GM19395 (cell line): ENCODE data around the gene RAB40B.

ENCODE experiments used
- ATAC-seq: cut with Tn5 transposase; IDR thresholded peaks from one replicate; pipeline ENCODE4 v1.9.1; 2021; ENCODE audit warnings: mild to moderate bottlenecking, moderate library complexity; ENCODE audit not compliant: unreplicated experiment

Gene RAB40B

GRCh38 chr17:82627405-82627804 lies 71.1 kb downstream of the RAB40B start:
- no peak for ATAC-seq

DNA sequence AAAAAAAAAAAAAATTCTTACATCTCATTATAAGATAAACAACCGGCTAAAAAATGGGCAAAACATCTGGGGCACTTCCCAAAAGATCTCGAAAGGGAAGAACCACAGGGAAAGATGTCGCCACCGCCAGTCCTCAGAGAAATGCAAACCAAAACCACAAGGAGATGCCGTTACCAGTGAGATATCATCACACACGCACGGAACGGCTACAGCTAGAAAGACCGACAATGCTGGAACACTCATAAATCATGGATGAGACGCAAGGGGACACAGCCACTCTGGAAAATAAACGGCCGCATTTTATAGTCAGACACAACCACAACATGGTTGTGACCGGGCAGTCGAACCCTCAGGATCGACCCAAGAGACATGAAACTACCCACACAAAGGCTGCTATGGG lies 74.8 kb downstream of the RAB40B start:
- ATAC-seq: no peak

DNA sequence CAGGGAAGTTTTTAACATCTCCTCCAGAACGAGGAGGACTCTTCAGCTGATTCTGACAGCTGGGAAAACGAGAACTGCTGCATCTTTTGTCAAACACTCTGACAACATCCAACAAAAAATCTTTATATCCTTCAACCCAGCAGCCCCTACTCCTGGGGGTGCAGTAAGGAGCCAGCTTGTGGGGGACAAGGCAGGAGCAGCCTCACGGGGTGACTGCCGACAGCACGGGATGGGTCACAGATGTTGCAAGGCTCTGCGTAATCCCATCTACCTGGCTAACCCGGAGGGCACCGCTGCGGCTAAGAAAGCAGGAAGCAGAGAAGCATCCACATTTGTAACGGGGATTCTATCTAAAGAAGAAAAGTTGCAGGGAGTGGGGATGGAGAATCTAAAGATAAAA lies 78.9 kb downstream of the RAB40B start:
- no peak for ATAC-seq

- ATAC-seq: no peak
Measured at GRCh38 chr17:82619211-82619610, 79.3 kb downstream of the RAB40B start.

DNA sequence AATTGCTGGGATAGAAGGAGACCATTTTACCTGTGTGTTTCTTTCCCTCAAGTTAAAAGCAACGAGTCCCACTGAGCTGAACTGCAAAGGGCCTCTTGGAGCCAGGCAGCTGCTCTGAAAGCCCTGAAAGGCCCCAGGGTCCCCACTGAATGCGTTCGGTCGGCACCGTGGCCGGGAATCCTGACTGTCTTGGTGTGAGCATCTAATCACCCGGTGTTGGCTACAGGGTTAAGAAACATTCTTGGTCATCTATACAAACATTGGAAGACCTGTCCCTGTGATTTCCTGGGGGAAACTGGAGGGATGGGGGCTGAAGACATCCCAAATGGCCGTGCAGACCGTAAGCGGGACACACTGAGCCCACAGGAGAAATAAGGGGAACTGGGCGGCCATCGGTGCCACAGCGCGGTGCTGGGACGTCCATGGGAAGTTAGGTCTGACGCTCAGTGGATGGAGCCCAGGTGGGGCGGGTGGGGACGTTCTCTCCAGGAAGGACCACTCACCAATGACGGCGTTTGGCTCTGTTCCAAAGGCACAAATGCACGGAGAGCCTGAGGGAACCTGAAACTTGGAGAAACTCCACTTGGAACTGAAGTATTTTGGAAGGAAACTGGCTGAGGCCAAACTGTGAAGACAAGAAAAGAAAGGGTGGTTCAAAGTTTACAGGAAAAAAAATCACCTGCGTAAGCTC lies 82.3 kb downstream of the RAB40B start:
- ATAC-seq: no peak

GRCh38 chr17:82615084-82616020 lies 83.1 kb downstream of the RAB40B start:
- ATAC-seq: no peak

GRCh38 chr17:82614095-82614631 lies 84.3 kb downstream of the RAB40B start:
- ATAC-seq: no peak

GRCh38 chr17:82613283-82614094 lies 85.0 kb downstream of the RAB40B start:
- ATAC-seq: no peak

GRCh38 chr17:82611140-82612058 lies 87.1 kb downstream of the RAB40B start:
- ATAC-seq: no peak

DNA sequence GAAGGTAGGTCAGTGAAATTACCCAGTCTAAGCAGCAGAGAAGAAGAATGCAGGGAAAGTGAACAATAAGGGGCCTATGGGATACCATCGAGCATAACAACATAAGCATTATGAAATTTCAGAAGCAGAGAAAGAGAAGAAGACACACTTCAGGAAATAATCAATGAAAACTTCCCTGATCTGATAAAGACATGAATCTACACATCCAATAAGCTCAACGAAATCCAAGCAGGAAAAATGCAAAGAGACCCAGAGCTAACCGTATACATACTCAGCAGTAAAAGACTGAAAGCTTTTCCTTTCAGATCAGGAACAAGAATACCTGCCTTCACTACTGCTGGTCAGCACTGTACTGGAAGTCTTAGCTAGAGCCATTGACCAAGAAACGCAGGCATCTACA lies 88.8 kb downstream of the RAB40B start:
- no peak for ATAC-seq

DNA sequence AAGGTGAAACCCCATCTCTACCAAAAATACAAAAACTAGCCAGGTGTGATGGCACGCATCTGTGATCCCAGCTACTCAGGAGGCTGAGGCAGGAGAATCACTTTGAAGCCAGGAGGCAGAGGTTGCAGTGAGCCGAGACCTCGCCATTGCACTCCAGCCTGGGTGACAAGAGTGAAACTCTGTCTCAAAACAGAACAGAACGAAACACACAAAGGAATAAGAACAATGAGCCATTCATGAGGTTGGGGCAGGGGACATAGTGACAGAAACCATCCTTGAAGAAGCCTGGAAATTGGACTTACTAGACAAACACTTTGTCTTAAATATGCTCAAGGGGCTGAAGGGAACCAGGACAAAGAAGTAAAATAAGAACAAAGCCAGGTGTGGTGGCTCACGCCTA lies 89.7 kb downstream of the RAB40B start:
- no peak for ATAC-seq

DNA sequence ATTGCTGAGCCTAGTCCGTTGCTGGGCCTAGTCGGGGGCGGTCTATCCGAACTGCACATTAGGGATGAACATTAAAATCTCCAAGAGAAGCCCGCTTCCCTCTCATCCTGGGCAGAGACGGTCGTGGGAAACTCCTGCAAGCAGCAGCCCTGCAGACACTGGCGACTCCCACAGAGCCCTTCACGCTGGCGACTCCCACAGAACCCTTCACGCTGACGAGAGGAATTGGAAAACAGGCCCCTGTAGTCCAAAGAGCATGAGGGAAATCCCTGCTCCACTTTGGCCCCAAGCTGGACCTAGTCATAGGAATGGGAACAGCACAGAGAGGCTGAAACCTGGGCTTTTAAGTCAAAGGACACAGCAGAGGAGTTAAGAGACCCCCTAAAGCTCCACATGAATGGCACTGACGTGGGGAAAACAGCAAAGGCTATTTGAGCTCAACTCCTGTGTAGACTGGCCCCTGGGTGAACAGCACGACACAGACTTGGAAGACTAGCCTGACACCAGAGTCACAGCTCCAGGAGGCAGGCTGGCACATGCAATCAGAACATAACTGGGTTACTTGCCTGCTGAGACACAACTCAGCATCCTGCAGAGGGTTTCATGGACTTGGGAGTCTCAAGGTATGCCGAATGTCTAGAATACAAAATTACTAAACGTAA lies 92.4 kb downstream of the RAB40B start:
- no peak for ATAC-seq
